CD14-positive monocyte (primary cell): ENCODE results near the gene C3orf20. TPM values are rescaled to one million over a fixed set of nuclear protein-coding genes. Genes with fewer than 3 reads are reported as not detected.

Source experiments
- DNase-seq, 3 donors: peaks; one replicate each; pipeline ENCODE4 v3.0.0-alpha.2; 2011 to 2022
- H2AFZ ChIP-seq: 2 replicates; pipeline ENCODE4 v1.6.0; 2012; ENCODE audit warnings: mild to moderate bottlenecking, low read depth, low read length, inconsistent platforms; ENCODE audit not compliant: insufficient read depth, poor library complexity, severe bottlenecking
- H3K27ac ChIP-seq, 2 donors: 1 replicate in 1 of 2; 2 replicates in 1 of 2; pipeline ENCODE4 v1.5.1; 2012 to 2013; ENCODE audit warnings: low read length in 2 of 2, control low read depth in 1 of 2, inconsistent platforms in 1 of 2, low read depth in 1 of 2, mild to moderate bottlenecking in 1 of 2
- H3K27me3 ChIP-seq, 2 donors: one replicate each; pipeline versions ENCODE4 v1.6.0 to v1.6.1; 2011 to 2013; ENCODE audit warnings: low read length in 2 of 2; ENCODE audit not compliant: control insufficient read depth in 2 of 2, insufficient read depth in 2 of 2
- H3K36me3 ChIP-seq, 2 donors: replicated peaks in 1 of 2; 1 replicate in 1 of 2; 2 replicates in 1 of 2; pipeline versions ENCODE4 v1.5.1 to v1.6.1; 2012 to 2013; ENCODE audit warnings: low read length in 2 of 2, control low read depth in 1 of 2, inconsistent platforms in 1 of 2, mild to moderate bottlenecking in 1 of 2; ENCODE audit not compliant: insufficient read depth in 2 of 2, control insufficient read depth in 1 of 2
- H3K4me1 ChIP-seq, 2 donors: 1 replicate in 1 of 2; 2 replicates in 1 of 2; pipeline versions ENCODE4 v1.5.1 to v1.6.1; 2012 to 2013; ENCODE audit warnings: low read length in 2 of 2, control low read depth in 1 of 2, inconsistent platforms in 1 of 2, mild to moderate bottlenecking in 1 of 2, moderate library complexity in 1 of 2; ENCODE audit not compliant: insufficient read depth in 2 of 2, control insufficient read depth in 1 of 2
- H3K4me2 ChIP-seq: replicated peaks from 2 replicates; pipeline ENCODE3; 2012; ENCODE audit warnings: low read length, moderate library complexity, mild to moderate bottlenecking; ENCODE audit not compliant: poor library complexity, severe bottlenecking; ENCODE audit errors: extremely low read depth
- H3K4me3 ChIP-seq, 3 experiments: fragments of 200-600 bp in 1 of 3; sonication (generic) in 1 of 3; replicated peaks in 1 of 3; 1 replicate in 2 of 3; 2 replicates in 1 of 3; pipeline ENCODE4 v1.5.1; 2011 to 2013; ENCODE audit warnings: low read length in 3 of 3, mild to moderate bottlenecking in 3 of 3, control low read depth in 2 of 3, low read depth in 2 of 3, inconsistent platforms in 1 of 3, moderate library complexity in 1 of 3
- H3K79me2 ChIP-seq: 2 replicates; pipeline ENCODE4 v1.6.0; 2012; ENCODE audit warnings: mild to moderate bottlenecking, control low read depth, inconsistent platforms, low read length, moderate library complexity; ENCODE audit not compliant: insufficient read depth
- H3K9ac ChIP-seq: 2 replicates; pipeline ENCODE4 v1.6.0; 2017; ENCODE audit warnings: low read length, mild to moderate bottlenecking; ENCODE audit not compliant: insufficient read depth, poor library complexity, severe bottlenecking
- H3K9me3 ChIP-seq, 2 donors: replicated peaks in 1 of 2; 1 replicate in 1 of 2; 2 replicates in 1 of 2; pipeline versions ENCODE4 v1.5.1 to v1.6.1; 2012 to 2013; ENCODE audit warnings: low read length in 2 of 2, control low read depth in 1 of 2; ENCODE audit not compliant: control insufficient read depth in 1 of 2, insufficient read depth in 1 of 2
- H4K20me1 ChIP-seq: 2 replicates; pipeline ENCODE4 v1.6.0; 2012; ENCODE audit warnings: mild to moderate bottlenecking, low read length, control low read depth, moderate library complexity; ENCODE audit not compliant: insufficient read depth
- H3K27ac Mint-ChIP-seq, 7 donors: one replicate each; pipeline ENCODE4 v1.8.0; 2020; ENCODE audit warnings: mild to moderate bottlenecking in 7 of 7, mixed read lengths in 7 of 7, moderate library complexity in 6 of 7, inconsistent platforms in 2 of 7
- H3K27me3 Mint-ChIP-seq, 3 donors: one replicate each; pipeline ENCODE4 v1.8.0; 2021 to 2022; ENCODE audit warnings: low read depth in 3 of 3, mild to moderate bottlenecking in 3 of 3, mixed read lengths in 3 of 3, moderate library complexity in 3 of 3, inconsistent platforms in 1 of 3
- H3K36me3 Mint-ChIP-seq, 2 donors: one replicate each; pipeline ENCODE4 v1.8.0; 2020; ENCODE audit warnings: mixed read lengths in 2 of 2, inconsistent platforms in 1 of 2, mild to moderate bottlenecking in 1 of 2
- H3K4me1 Mint-ChIP-seq: one replicate; pipeline ENCODE4 v1.8.0; 2020; ENCODE audit warnings: mild to moderate bottlenecking, mixed read lengths
- H3K4me3 Mint-ChIP-seq, 2 donors: one replicate each; pipeline ENCODE4 v1.8.0; 2020; ENCODE audit warnings: mild to moderate bottlenecking in 2 of 2, mixed read lengths in 2 of 2, moderate library complexity in 1 of 2
- H3K9me3 Mint-ChIP-seq, 7 donors: one replicate each; pipeline ENCODE4 v1.8.0; 2020 to 2022; ENCODE audit warnings: mixed read lengths in 7 of 7, mild to moderate bottlenecking in 6 of 7, moderate library complexity in 6 of 7, inconsistent platforms in 2 of 7
- CTCF ChIP-seq: fragments of 200-600 bp; IDR thresholded peaks from one replicate; pipeline ENCODE4 v1.8.0; 2022; ENCODE audit warnings: antibody characterized with exemption, mild to moderate bottlenecking
- WGBS: methylation state at CpG from one replicate; pipeline ENCODE4 v1.1.5; 2013; ENCODE audit warnings: missing lambda C conversion rate; ENCODE audit not compliant: insufficient coverage; 5-methylcytosine and 5-hydroxymethylcytosine counted together
- intact Hi-C, 2 donors: fragments of 100-400 bp; cut with micrococcal nuclease; formaldehyde crosslinking; loops; one replicate each; pipeline versions ENCODE4 v1.15.0 to v1.15.1; 2023
- polyA plus RNA-seq, 3 donors: library from polyadenylated mRNA; depleted of rRNA in 1 of 3; unstranded in 2 of 3; stranded (reverse) in 1 of 3; fragments of 300-500 nt in 2 of 3; fragments of >200 nt in 1 of 3; fragmentation: Illumina TruSeq in 2 of 3; gene quantifications; 1 replicate in 2 of 3; 2 replicates in 1 of 3; pipeline ENCODE4 v1.2.3, GENCODE V29; 2012 to 2021

Gene C3orf20
- polyA plus RNA-seq, 3 donors, result 0.11 TPM; not detected in 2

- no peak overlapping the region for H3K27ac ChIP-seq
- no peaks in the 10 kb centered on the region for H4K20me1 ChIP-seq
- Mint-ChIP-seq H3K4me3 (peak overlapping the region in 1 of 2 donors; percentile 6), H3K27me3 (peaks cover 15 to 38% (median 36%) of the 10 kb centered on the region in 3 donors), H3K9me3 (no peaks in the 10 kb centered on the region), H3K4me1 (peaks cover 31% of the 10 kb centered on the region), H3K27ac (peak overlapping the region in 1 of 7 donors; percentile 26), H3K36me3 (no peaks in the 10 kb centered on the region)
- H3K79me2 ChIP-seq, result no peaks in the 10 kb centered on the region
- intact Hi-C loops, result no loop called here
- no peak overlapping the region for H3K4me2 ChIP-seq
- H3K27me3 ChIP-seq, result peaks cover under 1 to 14% of the 10 kb centered on the region in 2 donors
- no peak overlapping the region for H2AFZ ChIP-seq
- H3K9ac ChIP-seq, result no peak overlapping the region
- peak in 2 of 3 donors; percentile 8 to 40 for DNase-seq
- no peaks in the 10 kb centered on the region for H3K36me3 ChIP-seq
- WGBS, result 54% methylated on average over 6 of the region's 13 CpGs
- TF ChIP-seq CTCF, result no peak
- H3K4me3 ChIP-seq, result no peak overlapping the region
- peaks cover 16 to 25% of the 10 kb centered on the region in 2 donors for H3K4me1 ChIP-seq
- H3K9me3 ChIP-seq, result no peaks in the 10 kb centered on the region
Measured at GRCh38 chr3:14803101-14803980, 128.4 kb downstream of the C3orf20 start.

DNA sequence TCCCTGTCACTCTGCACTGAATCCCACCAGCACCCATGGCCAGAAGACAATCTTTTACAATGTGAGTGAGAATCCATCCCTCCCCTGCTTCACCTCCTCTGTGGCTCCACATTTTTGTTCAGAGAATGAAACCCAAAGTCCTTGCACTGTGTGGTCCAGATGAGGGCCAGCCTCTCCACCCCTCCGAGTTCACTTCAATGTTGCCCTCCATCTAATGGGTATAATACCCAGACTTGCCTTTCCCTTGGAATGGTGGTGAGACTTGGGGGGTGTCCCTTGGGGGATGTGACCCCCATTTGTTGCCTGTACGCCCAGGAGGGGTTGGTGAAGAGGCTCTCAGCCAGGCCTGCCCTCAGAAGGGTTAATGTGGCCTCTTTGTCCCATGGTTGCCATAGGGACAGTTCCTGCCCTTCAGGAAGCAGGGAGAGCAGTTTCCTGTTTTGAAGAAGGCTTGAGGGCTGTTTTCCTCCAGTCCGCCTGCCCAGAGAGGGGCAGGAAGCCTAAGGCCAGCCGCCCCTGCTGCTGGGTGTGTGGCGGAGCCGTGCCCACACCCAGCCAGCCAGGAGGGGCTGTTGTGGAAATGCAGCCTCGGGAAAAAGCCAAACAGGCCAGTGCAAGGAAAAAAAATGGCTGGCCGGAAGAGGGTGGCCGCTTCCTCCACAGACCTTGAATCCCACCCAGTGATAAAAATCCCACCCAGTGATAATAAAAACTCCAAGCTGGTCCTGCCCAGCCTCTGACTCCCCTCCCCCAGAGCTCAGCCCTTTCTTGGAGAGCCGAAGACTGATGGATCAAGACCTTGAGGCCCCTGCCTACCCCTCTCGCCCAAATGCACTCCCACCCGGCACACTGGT, 129.3 kb downstream of the C3orf20 start:
- no peak overlapping the region for H3K9ac ChIP-seq
- Mint-ChIP-seq H3K27ac (peak overlapping the region in 3 of 7 donors; percentile 26 to 77 (median 44)), H3K9me3 (no peaks in the 10 kb centered on the region), H3K4me1 (peaks cover 31% of the 10 kb centered on the region), H3K4me3 (peak overlapping the region in 1 of 2 donors; percentile 47), H3K36me3 (no peaks in the 10 kb centered on the region), H3K27me3 (peaks cover 23 to 46% (median 42%) of the 10 kb centered on the region in 3 donors)
- no peak for DNase-seq
- H3K27me3 ChIP-seq, result peaks cover 8 to 23% of the 10 kb centered on the region in 2 donors
- H3K27ac ChIP-seq, result no peak overlapping the region
- H3K36me3 ChIP-seq, result no peaks in the 10 kb centered on the region
- H3K79me2 ChIP-seq, result no peaks in the 10 kb centered on the region
- no peaks in the 10 kb centered on the region for H4K20me1 ChIP-seq
- H3K9me3 ChIP-seq, result peaks cover 0 to 5% of the 10 kb centered on the region in 2 donors
- no peak overlapping the region for H2AFZ ChIP-seq
- H3K4me1 ChIP-seq, result peaks cover 16 to 25% of the 10 kb centered on the region in 2 donors
- WGBS, result 31% methylated on average over 9 of the region's 12 CpGs
- TF ChIP-seq CTCF, result no peak
- no peak overlapping the region for H3K4me3 ChIP-seq
- intact Hi-C loops, result no loop called here
- H3K4me2 ChIP-seq, result no peak overlapping the region
